Measurements from ENCODE around the gene NEIL3.
A peak's percentile ranks its signal among the peaks of the same experiment; 100 is the strongest.

The NEIL3 gene

DNA sequence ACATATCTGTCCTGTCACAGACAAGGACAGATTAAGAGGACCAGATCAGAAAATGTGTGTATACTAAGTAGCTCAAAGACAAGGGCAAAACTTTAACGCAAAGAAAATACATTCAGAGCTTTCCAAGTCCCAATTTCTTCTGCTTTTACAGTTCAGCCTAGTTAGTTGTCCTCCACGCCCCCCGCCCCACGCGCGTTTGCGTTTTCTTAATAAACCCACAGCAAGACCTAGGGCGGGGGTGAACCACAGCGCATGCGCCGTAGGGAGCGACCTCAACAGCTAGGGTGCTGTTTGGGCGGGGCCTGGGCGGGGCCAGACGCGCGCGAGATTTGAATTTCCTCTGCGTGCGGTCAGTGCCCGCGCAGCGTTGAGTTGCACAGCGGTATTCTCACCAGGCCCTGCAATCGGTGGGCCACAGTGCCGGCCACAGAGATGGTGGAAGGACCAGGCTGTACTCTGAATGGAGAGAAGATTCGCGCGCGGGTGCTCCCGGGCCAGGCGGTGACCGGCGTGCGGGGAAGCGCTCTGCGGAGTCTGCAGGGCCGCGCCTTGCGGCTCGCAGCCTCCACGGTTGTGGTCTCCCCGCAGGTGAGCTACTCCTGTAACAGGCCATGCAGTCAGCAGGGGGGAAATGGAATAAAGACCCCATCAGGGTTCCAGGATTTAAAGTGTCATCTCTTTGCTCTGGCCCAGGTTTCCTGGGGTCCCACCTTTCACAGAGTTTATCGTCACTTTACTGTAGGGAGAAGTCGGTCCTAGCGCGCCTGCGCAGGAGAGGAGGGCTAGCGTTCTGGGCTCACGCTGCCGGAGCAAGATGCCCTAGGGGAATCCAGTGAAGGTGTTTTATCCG, at the start of gene NEIL3:
Gene NEIL3, plus strand, starts transcription at position 353 of the 850 bp plus-strand sequence. Its CDS starts 80 bp downstream, at position 433.
- peak within 1 kb of the TSS; percentile 64 for H3K4me3 ChIP-seq (ENCODE audit: low read depth, low read length)
- peak; percentile 87 for DNase-seq (ENCODE audit: low read depth, low spot score)
- in situ Hi-C loops (cut with HindIII; ENCODE audit: low sequenced_read_pairs): no loop called here
- TF ChIP-seq, protein P1, sequence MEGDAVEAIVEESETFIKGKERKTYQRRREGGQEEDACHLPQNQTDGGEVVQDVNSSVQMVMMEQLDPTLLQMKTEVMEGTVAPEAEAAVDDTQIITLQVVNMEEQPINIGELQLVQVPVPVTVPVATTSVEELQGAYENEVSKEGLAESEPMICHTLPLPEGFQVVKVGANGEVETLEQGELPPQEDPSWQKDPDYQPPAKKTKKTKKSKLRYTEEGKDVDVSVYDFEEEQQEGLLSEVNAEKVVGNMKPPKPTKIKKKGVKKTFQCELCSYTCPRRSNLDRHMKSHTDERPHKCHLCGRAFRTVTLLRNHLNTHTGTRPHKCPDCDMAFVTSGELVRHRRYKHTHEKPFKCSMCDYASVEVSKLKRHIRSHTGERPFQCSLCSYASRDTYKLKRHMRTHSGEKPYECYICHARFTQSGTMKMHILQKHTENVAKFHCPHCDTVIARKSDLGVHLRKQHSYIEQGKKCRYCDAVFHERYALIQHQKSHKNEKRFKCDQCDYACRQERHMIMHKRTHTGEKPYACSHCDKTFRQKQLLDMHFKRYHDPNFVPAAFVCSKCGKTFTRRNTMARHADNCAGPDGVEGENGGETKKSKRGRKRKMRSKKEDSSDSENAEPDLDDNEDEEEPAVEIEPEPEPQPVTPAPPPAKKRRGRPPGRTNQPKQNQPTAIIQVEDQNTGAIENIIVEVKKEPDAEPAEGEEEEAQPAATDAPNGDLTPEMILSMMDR (IDR thresholded peaks at IDR 0.05; ENCODE audit: low read depth, low read length): no peak

DNA sequence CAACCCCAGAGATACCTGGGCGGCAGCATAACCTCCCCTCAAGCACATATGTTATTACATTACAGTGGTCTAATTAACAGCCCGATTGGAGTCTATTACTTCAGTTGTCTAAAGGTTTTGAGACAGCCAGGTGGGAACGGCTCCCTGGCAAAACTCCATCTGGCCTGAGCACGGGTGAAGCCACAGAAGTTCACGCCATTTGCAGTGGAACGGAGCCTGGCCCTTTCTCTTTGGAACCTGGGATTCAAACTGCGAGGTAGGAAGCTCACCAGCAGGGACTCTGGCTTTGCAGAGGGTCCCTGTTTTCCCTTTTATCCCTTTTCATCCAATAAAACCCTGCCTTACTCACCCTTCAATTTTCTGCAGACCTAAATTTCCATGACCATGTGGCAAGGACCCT, 45.9 kb upstream of the NEIL3 start:
- in situ Hi-C loops (cut with HindIII; ENCODE audit: low sequenced_read_pairs): no loop called here
- TF ChIP-seq, protein P1 (IDR thresholded peaks at IDR 0.05; ENCODE audit: low read depth, low read length): no peak
- no peak for DNase-seq (ENCODE audit: low read depth, low spot score)
- no peak overlapping the region for H3K4me3 ChIP-seq (ENCODE audit: low read depth, low read length)

GRCh38 chr4:177264788-177265422, 44.8 kb upstream of the NEIL3 start:
- H3K4me3 ChIP-seq (ENCODE audit: low read depth, low read length): no peak overlapping the region
- TF ChIP-seq, protein P1 (IDR thresholded peaks at IDR 0.05; ENCODE audit: low read depth, low read length): no peak
- DNase-seq (ENCODE audit: low read depth, low spot score): no peak
- in situ Hi-C loops (cut with HindIII; ENCODE audit: low sequenced_read_pairs): no loop called here

DNA sequence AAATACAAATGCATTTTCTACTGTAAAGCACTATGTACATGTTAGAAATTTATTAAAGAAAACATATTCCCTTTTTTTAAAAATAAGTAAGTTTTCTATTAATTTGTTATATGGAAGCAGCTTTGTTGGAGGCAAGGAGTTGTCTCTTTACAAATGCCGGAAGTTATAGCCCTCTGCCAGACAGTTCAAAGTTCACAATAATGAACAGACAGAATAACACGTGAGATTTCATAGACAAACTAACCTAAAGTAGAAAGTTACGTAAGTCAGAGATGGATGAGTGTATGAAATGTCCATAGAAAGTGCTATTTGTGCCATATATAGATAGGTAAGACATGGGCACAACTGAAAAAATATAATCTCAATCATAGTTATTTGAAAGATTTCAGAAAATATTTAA, 43.9 kb upstream of the NEIL3 start:
- no peak overlapping the region for H3K4me3 ChIP-seq (ENCODE audit: low read depth, low read length)
- no peak for DNase-seq (ENCODE audit: low read depth, low spot score)
- TF ChIP-seq, protein P1 (IDR thresholded peaks at IDR 0.05; ENCODE audit: low read depth, low read length): no peak
- in situ Hi-C loops (cut with HindIII; ENCODE audit: low sequenced_read_pairs): no loop called here

- TF ChIP-seq, protein P1 (IDR thresholded peaks at IDR 0.05; ENCODE audit: low read depth, low read length): no peak
- DNase-seq (ENCODE audit: low read depth, low spot score): no peak
- in situ Hi-C loops (cut with HindIII; ENCODE audit: low sequenced_read_pairs): no loop called here
- H3K4me3 ChIP-seq (ENCODE audit: low read depth, low read length): no peak overlapping the region
Observed at GRCh38 chr4:177266506-177266905, 43.2 kb upstream of the NEIL3 start.

DNA sequence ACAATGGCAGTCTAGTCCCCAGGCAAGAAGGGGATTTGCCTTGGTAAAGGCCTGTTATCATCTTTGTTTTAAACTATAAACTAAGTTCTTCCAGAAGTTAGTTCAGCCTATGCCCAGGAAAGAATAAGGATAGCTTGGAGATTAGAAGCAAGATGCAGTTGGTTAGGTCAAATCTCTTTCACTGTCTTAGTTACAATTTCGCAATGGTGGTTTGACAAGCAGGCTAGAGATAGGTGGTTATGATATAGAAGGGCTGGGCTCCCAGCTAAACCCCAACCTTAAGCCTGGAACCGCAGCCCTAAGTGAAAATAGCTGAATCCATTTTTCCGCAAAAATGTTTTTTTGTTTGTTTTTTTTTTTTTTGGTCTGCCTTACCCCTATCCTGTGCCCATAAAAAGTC, 41.8 kb upstream of the NEIL3 start:
- in situ Hi-C loops (cut with HindIII; ENCODE audit: low sequenced_read_pairs): no loop called here
- H3K4me3 ChIP-seq (ENCODE audit: low read depth, low read length): no peak overlapping the region
- TF ChIP-seq, protein P1 (IDR thresholded peaks at IDR 0.05; ENCODE audit: low read depth, low read length): no peak
- DNase-seq (ENCODE audit: low read depth, low spot score): no peak

Data from astrocyte of the spinal cord (primary cell).